GM04504 (cell line): ENCODE measurements around the gene CENPF.
"Not testable (repeated sequence)": the region's sequence is repeated elsewhere in the genome, so short reads cannot be mapped to it uniquely, and the experiment has no call there.

Experiments used
- DNase-seq: peaks from one replicate; pipeline ENCODE4 v3.0.0-alpha.2; 2012; ENCODE audit warnings: low read depth

CENPF gene

GRCh38 chr1:214658785-214659184 lies 55.8 kb downstream of the CENPF start:
- no peak for DNase-seq

- DNase-seq, result no peak
Observed at GRCh38 chr1:214660190-214660589, 57.2 kb downstream of the CENPF start.

GRCh38 chr1:214660900-214661299 lies 57.9 kb downstream of the CENPF start:
- DNase-seq, result peak; percentile 87

GRCh38 chr1:214662223-214662785 lies 59.3 kb downstream of the CENPF start:
- DNase-seq, result no peak

- no peak for DNase-seq
Observed at GRCh38 chr1:214664651-214665433, 61.8 kb downstream of the CENPF start.

GRCh38 chr1:214665606-214666110 lies 62.7 kb downstream of the CENPF start:
- no peak for DNase-seq

- no peak for DNase-seq
Observed at GRCh38 chr1:214666674-214667073, 63.7 kb downstream of the CENPF start.

- DNase-seq, result no peak
Observed at GRCh38 chr1:214670098-214670497, 67.1 kb downstream of the CENPF start.

- DNase-seq, result not testable (repeated sequence)
Observed at GRCh38 chr1:214673029-214673428, 70.0 kb downstream of the CENPF start.

- no peak for DNase-seq
Observed at GRCh38 chr1:214673576-214673975, 70.6 kb downstream of the CENPF start.

GRCh38 chr1:214675524-214675923 lies 72.5 kb downstream of the CENPF start:
- DNase-seq, result not testable (repeated sequence)

- DNase-seq, result no peak
Observed at GRCh38 chr1:214676747-214677146, 73.8 kb downstream of the CENPF start.

- DNase-seq, result no peak
Observed at GRCh38 chr1:214677945-214678344, 75.0 kb downstream of the CENPF start.

GRCh38 chr1:214678386-214678785 lies 75.4 kb downstream of the CENPF start:
- DNase-seq, result no peak

GRCh38 chr1:214683621-214684020 lies 80.6 kb downstream of the CENPF start:
- DNase-seq, result no peak

- DNase-seq, result no peak
Observed at GRCh38 chr1:214685906-214686305, 82.9 kb downstream of the CENPF start.

- no peak for DNase-seq
Observed at GRCh38 chr1:214686497-214686896, 83.5 kb downstream of the CENPF start.

- DNase-seq, result no peak
Observed at GRCh38 chr1:214688891-214689290, 85.9 kb downstream of the CENPF start.

- DNase-seq, result no peak
Observed at GRCh38 chr1:214694769-214695168, 91.8 kb downstream of the CENPF start.

- no peak for DNase-seq
Observed at GRCh38 chr1:214698559-214698958, 95.6 kb downstream of the CENPF start.

GRCh38 chr1:214700437-214700836 lies 97.4 kb downstream of the CENPF start:
- no peak for DNase-seq

- DNase-seq, result no peak
Observed at GRCh38 chr1:214702556-214702955, 99.6 kb downstream of the CENPF start.

- DNase-seq, result peak; percentile 35
Observed at GRCh38 chr1:214707306-214708087, 104.5 kb downstream of the CENPF start.
